Measurements from ENCODE around the gene WRNIP1.

WRNIP1 gene

GRCh38 chr6:2834262-2834661 is 69.1 kb downstream of the WRNIP1 start:
- no peak overlapping the region for H3K4me3 ChIP-seq (ENCODE audit: low read length)
- TF ChIP-seq CTCF (conservative IDR thresholded peaks at IDR 0.05; ENCODE audit: low read depth, low read length), result no peak
- no peak for DNase-seq (ENCODE audit: low read depth)

All from retinal pigment epithelial cell (primary cell).